Colon (tissue), 2 donors: Measurements from ENCODE around the gene LARP1.
"Not testable (repeated sequence)": the region's sequence is repeated elsewhere in the genome, so short reads cannot be mapped to it uniquely, and the experiment has no call there.

ENCODE experiments used
- FAIRE-seq: peaks from 2 replicates; lab custom pipeline; 2012; peaks lifted over from hg19 to GRCh38; lab: Jason Lieb, UNC
- donor health status: control.
- donor health status: control.

LARP1 gene

GRCh38 chr5:154794525-154795234, 39.5 kb downstream of the LARP1 start:
- FAIRE-seq = no peak

GRCh38 chr5:154795235-154795596, 40.0 kb downstream of the LARP1 start:
- no peak for FAIRE-seq

- FAIRE-seq = no peak
Observed at GRCh38 chr5:154797762-154798161, 42.6 kb downstream of the LARP1 start.

GRCh38 chr5:154800582-154800981, 45.4 kb downstream of the LARP1 start:
- no peak for FAIRE-seq

GRCh38 chr5:154801083-154801482, 45.9 kb downstream of the LARP1 start:
- no peak for FAIRE-seq

GRCh38 chr5:154802050-154802449, 46.9 kb downstream of the LARP1 start:
- no peak for FAIRE-seq

- no peak for FAIRE-seq
Observed at GRCh38 chr5:154806176-154806575, 51.0 kb downstream of the LARP1 start.

GRCh38 chr5:154811239-154811638, 56.1 kb downstream of the LARP1 start:
- FAIRE-seq = no peak

GRCh38 chr5:154811653-154812465, 56.7 kb downstream of the LARP1 start:
- FAIRE-seq = no peak

- no peak for FAIRE-seq
Observed at GRCh38 chr5:154813158-154813557, 58.0 kb downstream of the LARP1 start.

- no peak for FAIRE-seq
Observed at GRCh38 chr5:154813736-154814135, 58.6 kb downstream of the LARP1 start.

- FAIRE-seq = no peak
Observed at GRCh38 chr5:154815025-154815424, 59.8 kb downstream of the LARP1 start.

- no peak for FAIRE-seq
Observed at GRCh38 chr5:154815684-154816247, 60.6 kb downstream of the LARP1 start.

- no peak for FAIRE-seq
Observed at GRCh38 chr5:154816891-154817492, 61.8 kb downstream of the LARP1 start.

GRCh38 chr5:154817815-154818214, 62.6 kb downstream of the LARP1 start:
- FAIRE-seq = no peak

GRCh38 chr5:154818471-154819116, 63.4 kb downstream of the LARP1 start:
- no peak for FAIRE-seq

- FAIRE-seq = no peak
Observed at GRCh38 chr5:154819546-154819945, 64.4 kb downstream of the LARP1 start.

GRCh38 chr5:154820383-154820782, 65.2 kb downstream of the LARP1 start:
- no peak for FAIRE-seq

GRCh38 chr5:154822896-154823295, 67.7 kb downstream of the LARP1 start:
- not testable (repeated sequence) for FAIRE-seq

GRCh38 chr5:154823605-154824004, 68.4 kb downstream of the LARP1 start:
- no peak for FAIRE-seq

- FAIRE-seq = no peak
Observed at GRCh38 chr5:154824070-154824469, 68.9 kb downstream of the LARP1 start.

- no peak for FAIRE-seq
Observed at GRCh38 chr5:154829181-154829588, 74.0 kb downstream of the LARP1 start.
